IMR-90 (cell line): ENCODE data around the gene TCERG1L. TPM values are rescaled to one million over a fixed set of nuclear protein-coding genes. Genes with fewer than 3 reads are reported as not detected.

ENCODE experiments used
- ATAC-seq: fragments of 200-7000 bp; cut with Tn5 transposase; 2 replicates; pipeline ENCODE4 v1.9.1; 2020; ENCODE audit warnings: low read depth, mild to moderate bottlenecking, moderate library complexity
- BruUV-seq: library from RNA; stranded (reverse); fragments of 400-500 nt; replicated peaks from 2 replicates; lab custom pipeline; 2021; lab: Mats Ljungman, UMichigan
- CTCF ChIA-PET: fragments of 300-600 bp; formaldehyde crosslinking; extraction: SDS; loops from one replicate; lab custom pipeline; 2021; ENCODE audit warnings: antibody characterized with exemption; lab: Yijun Ruan, JAX
- POLR2A ChIA-PET: fragments of 300-600 bp; sonication (Branson Sonifier 250); formaldehyde crosslinking; loops from one replicate; lab custom pipeline; 2022; ENCODE audit warnings: antibody characterized with exemption; ENCODE audit not compliant: unreplicated experiment; lab: Charles Lee
- DNase-seq: peaks from one replicate; pipeline ENCODE4 v3.0.0; 2013
- H2AFZ ChIP-seq: replicated peaks from 2 replicates; pipeline ENCODE3; 2013; ENCODE audit warnings: low read length, mild to moderate bottlenecking; ENCODE audit not compliant: poor library complexity
- H2AK5ac ChIP-seq: 2 replicates; pipeline ENCODE4 v1.6.1; 2013; ENCODE audit warnings: low read depth, low read length, inconsistent platforms
- H2AK9ac ChIP-seq: replicated peaks from 2 replicates; pipeline ENCODE3; 2013; ENCODE audit warnings: mild to moderate bottlenecking, low read depth, low read length, moderate library complexity; ENCODE audit not compliant: poor library complexity
- H2BK120ac ChIP-seq: 2 replicates; pipeline ENCODE4 v1.6.1; 2013; ENCODE audit warnings: low read depth, low read length, inconsistent platforms
- H2BK15ac ChIP-seq: 3 replicates; pipeline ENCODE4 v1.6.1; 2013; ENCODE audit warnings: low read depth, low read length, inconsistent platforms
- H2BK20ac ChIP-seq: 2 replicates; pipeline ENCODE4 v1.6.1; 2013; ENCODE audit warnings: low read depth, mild to moderate bottlenecking, inconsistent platforms, low read length, moderate library complexity
- H2BK5ac ChIP-seq: 2 replicates; pipeline ENCODE4 v1.6.1; 2013; ENCODE audit warnings: mild to moderate bottlenecking, low read depth, low read length, inconsistent platforms; ENCODE audit not compliant: poor library complexity, severe bottlenecking
- H3K14ac ChIP-seq: replicated peaks from 2 replicates; pipeline ENCODE4 v1.6.1; 2013; ENCODE audit warnings: low read depth, low read length, inconsistent platforms
- H3K18ac ChIP-seq: 2 replicates; pipeline ENCODE4 v1.6.1; 2013; ENCODE audit warnings: low read depth, low read length, control low read depth
- H3K23ac ChIP-seq: 2 replicates; pipeline ENCODE4 v1.6.1; 2013; ENCODE audit warnings: low read depth, low read length, inconsistent platforms
- H3K27ac ChIP-seq: 2 replicates; pipeline ENCODE4 v1.5.1; 2013; ENCODE audit warnings: mild to moderate bottlenecking, control low read depth, low read length; ENCODE audit not compliant: insufficient read depth
- H3K27me3 ChIP-seq: 2 replicates; pipeline ENCODE4 v1.6.1; 2013; ENCODE audit warnings: low read length; ENCODE audit not compliant: control insufficient read depth, insufficient read depth
- H3K36me3 ChIP-seq: 2 replicates; pipeline ENCODE4 v1.6.1; 2013; ENCODE audit warnings: low read length, mixed read lengths; ENCODE audit not compliant: control insufficient read depth, insufficient read depth
- H3K4ac ChIP-seq: 2 replicates; pipeline ENCODE4 v1.6.1; 2013; ENCODE audit warnings: low read depth, low read length, inconsistent platforms
- H3K4me1 ChIP-seq: 2 replicates; pipeline ENCODE4 v1.6.1; 2013; ENCODE audit warnings: low read length, mixed read lengths; ENCODE audit not compliant: control insufficient read depth, insufficient read depth
- H3K4me2 ChIP-seq: 2 replicates; pipeline ENCODE4 v1.6.1; 2013; ENCODE audit warnings: low read depth, mild to moderate bottlenecking, control low read depth, low read length, moderate library complexity
- H3K4me3 ChIP-seq: 2 replicates; pipeline ENCODE4 v1.5.1; 2013; ENCODE audit warnings: low read depth, mild to moderate bottlenecking, control low read depth, low read length, moderate library complexity; ENCODE audit not compliant: insufficient read depth
- H3K56ac ChIP-seq: 2 replicates; pipeline ENCODE4 v1.6.1; 2013; ENCODE audit warnings: low read length, inconsistent platforms; ENCODE audit not compliant: insufficient read depth; ENCODE audit errors: extremely low read depth
- H3K79me1 ChIP-seq, 2 experiments: 2 replicates each; pipeline ENCODE4 v1.6.1; 2013; ENCODE audit warnings: low read length in 2 of 2, inconsistent platforms in 1 of 2, low read depth in 1 of 2
- H3K9ac ChIP-seq: 2 replicates; pipeline ENCODE4 v1.6.1; 2013; ENCODE audit warnings: low read depth, low read length, control low read depth
- H3K9me1 ChIP-seq: 2 replicates; pipeline ENCODE4 v1.6.1; 2013; ENCODE audit warnings: low read length, inconsistent platforms; ENCODE audit not compliant: insufficient read depth
- H3K9me3 ChIP-seq: 2 replicates; pipeline ENCODE4 v1.6.1; 2013; ENCODE audit warnings: low read length; ENCODE audit not compliant: control insufficient read depth, insufficient read depth
- H4K20me1 ChIP-seq: 2 replicates; pipeline ENCODE4 v1.6.1; 2013; ENCODE audit warnings: low read length, inconsistent platforms; ENCODE audit not compliant: insufficient read depth
- H4K5ac ChIP-seq: 2 replicates; pipeline ENCODE4 v1.6.1; 2013; ENCODE audit warnings: mild to moderate bottlenecking, low read depth, low read length, control low read depth
- H4K8ac ChIP-seq, 2 experiments: 2 replicates each; pipeline ENCODE4 v1.6.1; 2013; ENCODE audit warnings: low read depth in 2 of 2, low read length in 2 of 2, control low read depth in 1 of 2, inconsistent platforms in 1 of 2
- H4K91ac ChIP-seq: 2 replicates; pipeline ENCODE4 v1.6.1; 2013; ENCODE audit warnings: low read depth, low read length, inconsistent platforms; ENCODE audit not compliant: insufficient read depth
- CHD1 ChIP-seq: IDR thresholded peaks from 2 replicates; pipeline ENCODE4 v1.6.1; 2012; ENCODE audit warnings: low read depth, low read length, improper control_type of control experiment
- MAZ ChIP-seq: IDR thresholded peaks from 2 replicates; pipeline ENCODE4 v1.6.1; 2012; ENCODE audit warnings: low read depth, mild to moderate bottlenecking, low read length, improper control_type of control experiment, moderate library complexity, borderline replicate concordance
- MXI1 ChIP-seq: IDR thresholded peaks from 2 replicates; pipeline ENCODE4 v1.6.1; 2012; ENCODE audit warnings: low read depth, mild to moderate bottlenecking, low read length, moderate library complexity, borderline replicate concordance
- POLR2A ChIP-seq: IDR thresholded peaks from 2 replicates; pipeline ENCODE4 v1.6.1; 2012; ENCODE audit warnings: mild to moderate bottlenecking, low read depth, low read length
- RAD21 ChIP-seq: IDR thresholded peaks from 2 replicates; pipeline ENCODE4 v1.6.1; 2012; ENCODE audit warnings: low read length, improper control_type of control experiment
- RFX5 ChIP-seq: IDR thresholded peaks from 2 replicates; pipeline ENCODE4 v1.8.0; 2012; ENCODE audit warnings: low read depth, mild to moderate bottlenecking, low read length, moderate library complexity
- SMC3 ChIP-seq: fragments of 150-350 bp; IDR thresholded peaks from 2 replicates; pipeline ENCODE4 v1.6.1; 2016; ENCODE audit warnings: low read depth, mild to moderate bottlenecking, antibody characterized with exemption, low read length, moderate library complexity
- WGBS, 2 experiments: methylation state at CpG; one replicate each; pipeline versions ENCODE4 v1.1.5 to v1.1.7; 2013; ENCODE audit warnings: missing lambda C conversion rate in 2 of 2; ENCODE audit not compliant: insufficient read length in 1 of 2; ENCODE audit errors: extremely low coverage in 2 of 2; 5-methylcytosine and 5-hydroxymethylcytosine counted together
- dilution Hi-C: fragments of 300-500 bp; cut with HindIII; formaldehyde crosslinking; loops from one replicate; pipeline ENCODE4 v1.14.3; 2018; ENCODE audit warnings: low sequenced_read_pairs; ENCODE audit not compliant: unreplicated experiment
- in situ Hi-C: fragments of 300-500 bp; cut with MboI; formaldehyde crosslinking; loops from 3 replicates; pipeline ENCODE4 v1.14.3; 2019; ENCODE audit warnings: low sequenced_read_pairs, inconsistent platforms, mixed read lengths
- intact Hi-C: fragments of 100-400 bp; cut with micrococcal nuclease; formaldehyde crosslinking; loops from 2 replicates; pipeline ENCODE4 v1.10.0; 2022
- polyA plus RNA-seq, 3 experiments: library from polyadenylated mRNA; depleted of rRNA; stranded (reverse); fragments of >200 nt; gene quantifications; 2 replicates each; pipeline ENCODE4 v1.2.3, GENCODE V29; 2012; ENCODE audit warnings: low replicate concordance in 1 of 3
- total RNA-seq: library from RNA; depleted of rRNA; stranded (reverse); fragments of >200 nt; gene quantifications from 2 replicates; pipeline ENCODE4 v1.2.3, GENCODE V29; 2012
- TF ChIP-seq, protein P1 (sequence below): fragments of 150-350 bp; IDR thresholded peaks from 2 replicates; pipeline ENCODE4 v1.6.1; 2016; ENCODE audit warnings: low read depth, mild to moderate bottlenecking, low read length, moderate library complexity, borderline replicate concordance
- TF ChIP-seq, protein P2 (sequence below): fragments of 150-350 bp; IDR thresholded peaks from 2 replicates; pipeline ENCODE4 v1.6.1; 2017; ENCODE audit warnings: mild to moderate bottlenecking, antibody characterized with exemption, low read length, low read depth

Gene TCERG1L
- total and polyA plus RNA-seq, 2 of the 4 experiments (the other 2 are of a cell fraction), result not detected

DNA sequence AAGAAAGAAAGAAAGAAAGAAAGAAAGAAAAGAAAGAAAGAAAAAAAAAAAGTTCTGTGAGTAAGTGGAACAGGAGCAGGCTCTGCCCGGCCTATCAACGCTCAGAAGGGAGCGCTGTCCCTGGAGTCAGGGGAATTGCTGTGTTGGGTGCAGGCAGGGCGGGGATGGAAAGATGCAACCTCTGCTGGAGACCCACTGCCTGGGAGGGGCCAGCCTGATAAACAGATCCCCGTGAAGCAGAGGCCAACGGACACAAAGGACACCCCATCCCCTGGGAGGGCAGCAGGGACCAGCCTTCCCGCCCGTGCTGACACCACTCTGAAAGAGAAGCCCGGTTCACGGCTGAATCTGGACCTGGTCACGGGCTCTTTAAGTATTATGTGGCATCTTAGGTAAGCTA is 54.5 kb downstream of the TCERG1L start:
- ChIA-PET POLR2A (no interaction called here), CTCF (no interaction called here)
- Histone ChIP-seq H3K14ac (no peak overlapping the region), H3K18ac (no peak overlapping the region), H3K4ac (no peak overlapping the region), H2AK5ac (no peak overlapping the region), H2BK20ac (no peak overlapping the region), H2AK9ac (no peak overlapping the region), H3K9ac (no peak overlapping the region), H3K27me3 (no peaks in the 10 kb centered on the region), H3K56ac (no peak overlapping the region), H2AFZ (no peak overlapping the region), H2BK15ac (no peak overlapping the region), H3K9me3 (peaks cover 62% of the 10 kb centered on the region), H2BK5ac (no peak overlapping the region), H3K4me3 (no peak overlapping the region), H3K27ac (no peak overlapping the region), H4K5ac (no peak overlapping the region), H3K4me1 (no peaks in the 10 kb centered on the region), H3K36me3 (no peaks in the 10 kb centered on the region), H3K9me1 (no peaks in the 10 kb centered on the region), H3K79me1 (no peaks in the 10 kb centered on the region), H4K8ac (no peak overlapping the region), H4K91ac (no peak overlapping the region), H4K20me1 (no peaks in the 10 kb centered on the region), H3K23ac (no peak overlapping the region), H3K4me2 (no peak overlapping the region), H2BK120ac (no peak overlapping the region)
- dilution Hi-C loops (no loop called here), in situ Hi-C loops (no loop called here), intact Hi-C loops (no loop called here)
- no CpG with 5 or more reads among the region's 11 CpGs for WGBS, 2 experiments
- BruUV-seq, result no TSS peak
- TF ChIP-seq CHD1 (no peak), RAD21 (no peak), RFX5 (no peak), SMC3 (no peak), POLR2A (no peak), MAZ (no peak), MXI1 (no peak)
- TF ChIP-seq, protein P1, sequence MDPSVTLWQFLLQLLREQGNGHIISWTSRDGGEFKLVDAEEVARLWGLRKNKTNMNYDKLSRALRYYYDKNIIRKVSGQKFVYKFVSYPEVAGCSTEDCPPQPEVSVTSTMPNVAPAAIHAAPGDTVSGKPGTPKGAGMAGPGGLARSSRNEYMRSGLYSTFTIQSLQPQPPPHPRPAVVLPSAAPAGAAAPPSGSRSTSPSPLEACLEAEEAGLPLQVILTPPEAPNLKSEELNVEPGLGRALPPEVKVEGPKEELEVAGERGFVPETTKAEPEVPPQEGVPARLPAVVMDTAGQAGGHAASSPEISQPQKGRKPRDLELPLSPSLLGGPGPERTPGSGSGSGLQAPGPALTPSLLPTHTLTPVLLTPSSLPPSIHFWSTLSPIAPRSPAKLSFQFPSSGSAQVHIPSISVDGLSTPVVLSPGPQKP, result no peak
- TF ChIP-seq, protein P2, sequence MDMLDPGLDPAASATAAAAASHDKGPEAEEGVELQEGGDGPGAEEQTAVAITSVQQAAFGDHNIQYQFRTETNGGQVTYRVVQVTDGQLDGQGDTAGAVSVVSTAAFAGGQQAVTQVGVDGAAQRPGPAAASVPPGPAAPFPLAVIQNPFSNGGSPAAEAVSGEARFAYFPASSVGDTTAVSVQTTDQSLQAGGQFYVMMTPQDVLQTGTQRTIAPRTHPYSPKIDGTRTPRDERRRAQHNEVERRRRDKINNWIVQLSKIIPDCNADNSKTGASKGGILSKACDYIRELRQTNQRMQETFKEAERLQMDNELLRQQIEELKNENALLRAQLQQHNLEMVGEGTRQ, result no peak
- no peak for DNase-seq
- ATAC-seq, result no peak
